ENCODE measurements around the gene CNKSR2.
"Not testable (repeated sequence)": the region's sequence is repeated elsewhere in the genome, so short reads cannot be mapped to it uniquely, and the experiment has no call there.

CNKSR2 gene

DNA sequence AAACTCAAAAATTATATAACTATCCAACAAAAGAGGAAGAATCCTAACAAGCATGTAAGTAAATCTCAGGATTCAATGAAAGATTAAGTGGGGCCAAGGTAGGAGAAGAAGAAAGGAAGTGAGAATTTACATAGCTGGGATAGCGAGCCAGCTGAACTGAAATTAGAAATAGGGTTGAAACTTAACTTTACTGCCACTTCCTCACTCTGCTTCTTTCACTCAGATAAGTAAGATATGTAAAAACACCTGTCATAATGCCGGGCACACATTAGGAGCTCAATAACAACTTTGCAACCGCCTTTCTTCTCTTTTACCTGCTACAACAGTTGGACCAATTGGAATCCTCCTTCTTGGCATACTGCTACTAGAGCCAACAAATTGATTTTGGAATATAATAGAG, 129.4 kb downstream of the CNKSR2 start:
- no peak for DNase-seq (ENCODE audit: low spot score)

GRCh38 chrX:21509912-21510311, 135.7 kb downstream of the CNKSR2 start:
- TF ChIP-seq, protein P1, sequence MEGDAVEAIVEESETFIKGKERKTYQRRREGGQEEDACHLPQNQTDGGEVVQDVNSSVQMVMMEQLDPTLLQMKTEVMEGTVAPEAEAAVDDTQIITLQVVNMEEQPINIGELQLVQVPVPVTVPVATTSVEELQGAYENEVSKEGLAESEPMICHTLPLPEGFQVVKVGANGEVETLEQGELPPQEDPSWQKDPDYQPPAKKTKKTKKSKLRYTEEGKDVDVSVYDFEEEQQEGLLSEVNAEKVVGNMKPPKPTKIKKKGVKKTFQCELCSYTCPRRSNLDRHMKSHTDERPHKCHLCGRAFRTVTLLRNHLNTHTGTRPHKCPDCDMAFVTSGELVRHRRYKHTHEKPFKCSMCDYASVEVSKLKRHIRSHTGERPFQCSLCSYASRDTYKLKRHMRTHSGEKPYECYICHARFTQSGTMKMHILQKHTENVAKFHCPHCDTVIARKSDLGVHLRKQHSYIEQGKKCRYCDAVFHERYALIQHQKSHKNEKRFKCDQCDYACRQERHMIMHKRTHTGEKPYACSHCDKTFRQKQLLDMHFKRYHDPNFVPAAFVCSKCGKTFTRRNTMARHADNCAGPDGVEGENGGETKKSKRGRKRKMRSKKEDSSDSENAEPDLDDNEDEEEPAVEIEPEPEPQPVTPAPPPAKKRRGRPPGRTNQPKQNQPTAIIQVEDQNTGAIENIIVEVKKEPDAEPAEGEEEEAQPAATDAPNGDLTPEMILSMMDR (IDR thresholded peaks at IDR 0.05; ENCODE audit: extremely low read depth, insufficient read depth, missing control alignments): no peak
- in situ Hi-C loops (cut with MboI; ENCODE audit: low pct_unique_long_range_greater_than_20kb, low sequenced_read_pairs, unreplicated experiment): no loop called here
- DNase-seq (ENCODE audit: low spot score): no peak

More for the DNA sequence above, 129.4 kb downstream of the CNKSR2 start:
- in situ Hi-C loops (cut with MboI; ENCODE audit: low pct_unique_long_range_greater_than_20kb, low sequenced_read_pairs, unreplicated experiment): no loop called here
- TF ChIP-seq, protein P1 (IDR thresholded peaks at IDR 0.05; ENCODE audit: extremely low read depth, insufficient read depth, missing control alignments): no peak

DNA sequence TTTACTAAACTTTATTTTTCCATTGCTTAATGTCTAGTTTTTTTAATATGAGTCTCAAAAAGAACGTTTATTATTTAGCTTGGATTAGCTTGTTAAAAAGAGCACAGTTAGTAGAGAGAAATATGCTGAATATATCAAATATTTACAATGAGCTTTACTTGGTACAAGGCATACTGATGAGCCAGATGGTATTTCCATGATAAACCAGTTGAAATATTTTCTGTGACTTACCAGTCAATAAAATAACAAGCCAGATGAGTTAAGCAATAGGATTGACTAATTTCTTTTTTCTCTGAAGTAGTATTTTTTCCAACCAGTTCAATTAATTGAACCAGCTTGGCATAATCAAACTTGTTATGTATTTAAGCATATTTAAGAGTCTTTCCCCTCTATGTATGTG, 149.8 kb downstream of the CNKSR2 start:
- TF ChIP-seq, protein P1 (IDR thresholded peaks at IDR 0.05; ENCODE audit: extremely low read depth, insufficient read depth, missing control alignments): no peak
- in situ Hi-C loops (cut with MboI; ENCODE audit: low pct_unique_long_range_greater_than_20kb, low sequenced_read_pairs, unreplicated experiment): no loop called here
- no peak for DNase-seq (ENCODE audit: low spot score)

DNA sequence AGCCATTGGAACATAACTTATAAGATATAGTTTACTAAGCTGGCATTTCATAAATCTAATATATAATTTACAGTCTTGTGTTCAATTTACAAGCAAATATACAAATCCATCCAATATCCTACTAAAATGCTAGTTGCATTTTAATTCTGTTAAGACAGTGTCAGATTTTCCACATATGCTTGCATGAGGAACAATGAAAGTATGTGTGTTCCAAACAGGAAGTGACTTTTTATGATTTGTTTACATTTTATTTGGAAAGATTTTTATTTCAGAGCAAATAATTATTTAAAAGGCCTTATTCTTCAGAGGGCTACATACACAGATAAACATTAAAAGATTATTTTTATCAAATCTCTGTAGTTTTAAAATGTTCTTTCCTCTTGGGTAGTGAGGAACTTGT, 153.9 kb downstream of the CNKSR2 start:
- in situ Hi-C loops (cut with MboI; ENCODE audit: low pct_unique_long_range_greater_than_20kb, low sequenced_read_pairs, unreplicated experiment): no loop called here
- DNase-seq (ENCODE audit: low spot score): no peak
- TF ChIP-seq, protein P1 (IDR thresholded peaks at IDR 0.05; ENCODE audit: extremely low read depth, insufficient read depth, missing control alignments): no peak

GRCh38 chrX:21529771-21530170, 155.6 kb downstream of the CNKSR2 start:
- in situ Hi-C loops (cut with MboI; ENCODE audit: low pct_unique_long_range_greater_than_20kb, low sequenced_read_pairs, unreplicated experiment): no loop called here
- TF ChIP-seq, protein P1 (IDR thresholded peaks at IDR 0.05; ENCODE audit: extremely low read depth, insufficient read depth, missing control alignments): no peak
- no peak for DNase-seq (ENCODE audit: low spot score)

DNA sequence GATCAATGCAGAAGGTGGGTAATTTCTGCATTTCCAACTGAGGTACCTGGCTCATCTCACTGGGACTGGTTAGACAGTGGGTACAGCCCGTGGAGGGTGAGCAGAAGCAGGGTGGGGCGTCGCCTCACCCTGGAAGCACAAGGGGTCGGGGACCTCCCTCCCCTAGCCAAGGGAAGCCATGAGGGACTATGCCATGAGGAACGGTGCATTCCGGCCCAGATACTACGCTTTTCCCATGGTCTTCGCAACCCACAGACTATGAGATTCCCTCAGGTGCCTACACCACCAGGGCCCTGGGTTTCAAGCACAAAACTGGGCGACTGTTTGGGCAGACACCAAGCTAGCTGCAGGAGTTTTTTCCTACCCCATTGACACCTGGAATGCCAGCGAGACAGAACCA, 170.4 kb downstream of the CNKSR2 start:
- DNase-seq (ENCODE audit: low spot score); in situ Hi-C loops (cut with MboI; ENCODE audit: low pct_unique_long_range_greater_than_20kb, low sequenced_read_pairs, unreplicated experiment): not testable (repeated sequence)

DNA sequence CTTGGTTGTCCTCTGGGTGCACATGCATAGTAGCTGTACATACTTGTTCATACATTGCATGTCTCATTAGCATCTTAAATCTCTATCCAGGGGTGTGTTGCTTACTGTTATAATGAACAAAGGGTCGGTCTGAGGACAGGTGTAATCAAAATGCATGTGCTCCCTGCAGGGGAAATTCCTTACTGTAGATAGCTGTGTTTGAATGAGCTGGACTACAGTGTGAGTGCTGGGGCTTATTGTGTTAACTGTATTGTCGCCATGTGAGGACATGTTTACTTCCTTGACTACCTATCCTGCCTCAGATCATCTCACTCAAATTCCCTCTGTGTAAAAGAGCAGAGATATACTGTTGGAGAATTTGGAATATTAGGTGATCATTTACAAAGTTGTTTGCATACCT, 185.2 kb downstream of the CNKSR2 start:
- in situ Hi-C loops (cut with MboI; ENCODE audit: low pct_unique_long_range_greater_than_20kb, low sequenced_read_pairs, unreplicated experiment): no loop called here
- no peak for DNase-seq (ENCODE audit: low spot score)
- TF ChIP-seq, protein P1 (IDR thresholded peaks at IDR 0.05; ENCODE audit: extremely low read depth, insufficient read depth, missing control alignments): no peak
